HG03521 (cell line): ENCODE data around the gene HYOU1.
"Not testable (repeated sequence)": the region's sequence is repeated elsewhere in the genome, so short reads cannot be mapped to it uniquely, and the experiment has no call there.

ENCODE experiments used
- ATAC-seq: cut with Tn5 transposase; IDR thresholded peaks from one replicate; pipeline ENCODE4 v1.9.1; 2021; ENCODE audit warnings: mild to moderate bottlenecking, moderate library complexity; ENCODE audit not compliant: unreplicated experiment

HYOU1 gene

DNA sequence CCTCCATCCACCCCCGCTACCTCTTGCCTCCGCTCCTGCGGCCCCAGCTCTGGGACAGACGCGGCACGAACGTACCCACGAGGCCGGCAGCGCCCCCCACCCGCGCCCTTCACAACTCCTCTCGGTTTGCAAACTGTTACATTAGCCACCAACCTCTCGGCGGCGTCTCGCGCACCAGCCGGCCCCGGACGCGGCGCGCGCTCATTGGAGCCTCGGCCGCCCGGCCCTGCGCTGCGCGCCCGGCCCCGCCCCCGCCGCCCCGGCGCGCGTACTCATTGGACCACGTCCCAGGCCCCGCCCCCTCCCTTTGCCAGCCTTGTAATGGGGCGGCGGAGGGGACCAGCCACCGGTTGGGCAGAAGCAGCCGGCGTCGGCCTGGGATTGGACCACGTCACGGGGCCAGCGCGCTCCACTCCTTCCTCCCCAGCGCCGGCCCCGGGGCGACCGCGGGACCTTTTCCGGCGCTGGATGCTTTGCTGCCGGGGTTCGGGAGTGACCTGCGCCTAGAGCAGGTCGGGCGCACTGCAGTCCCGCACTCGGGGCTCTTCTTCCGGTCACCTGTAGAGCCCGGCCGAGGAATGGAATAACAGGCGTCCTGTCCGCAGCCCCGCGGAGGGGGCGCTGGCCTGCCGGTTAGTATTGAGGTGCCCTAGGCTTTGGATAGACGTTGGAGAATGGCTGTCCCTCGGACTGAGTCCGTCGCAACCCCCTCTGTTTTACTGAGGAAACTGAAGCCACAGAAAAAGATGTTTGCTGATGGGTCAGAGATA is at the start of gene HYOU1:
Gene HYOU1, minus strand, starts transcription at position 206 of the 770 bp plus-strand sequence. CDS start 1,045 bp downstream, outside the sequence.
- ATAC-seq: peak; percentile 89

DNA sequence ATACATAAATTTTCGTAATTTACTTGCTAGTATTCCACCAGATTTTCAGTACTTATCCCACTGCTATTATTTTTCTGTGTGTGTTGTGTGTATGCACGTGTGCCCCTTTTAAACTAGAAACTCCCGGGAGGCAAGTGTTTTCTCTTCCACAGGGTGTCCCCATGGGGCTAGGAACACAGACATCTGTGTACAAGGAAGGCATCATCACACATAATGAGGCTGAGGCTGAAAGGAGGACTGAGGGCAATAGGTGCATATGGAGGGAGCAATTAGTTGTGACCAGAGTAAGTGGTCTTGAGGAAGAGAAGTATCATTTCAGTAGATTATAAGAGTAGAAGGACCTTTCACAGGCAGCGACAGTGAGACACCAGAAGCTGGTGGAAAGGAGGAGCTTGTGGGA is 46.8 kb upstream of the HYOU1 start:
- ATAC-seq: no peak

GRCh38 chr11:119103161-119103664 is 46.2 kb upstream of the HYOU1 start:
- ATAC-seq: not testable (repeated sequence)

DNA sequence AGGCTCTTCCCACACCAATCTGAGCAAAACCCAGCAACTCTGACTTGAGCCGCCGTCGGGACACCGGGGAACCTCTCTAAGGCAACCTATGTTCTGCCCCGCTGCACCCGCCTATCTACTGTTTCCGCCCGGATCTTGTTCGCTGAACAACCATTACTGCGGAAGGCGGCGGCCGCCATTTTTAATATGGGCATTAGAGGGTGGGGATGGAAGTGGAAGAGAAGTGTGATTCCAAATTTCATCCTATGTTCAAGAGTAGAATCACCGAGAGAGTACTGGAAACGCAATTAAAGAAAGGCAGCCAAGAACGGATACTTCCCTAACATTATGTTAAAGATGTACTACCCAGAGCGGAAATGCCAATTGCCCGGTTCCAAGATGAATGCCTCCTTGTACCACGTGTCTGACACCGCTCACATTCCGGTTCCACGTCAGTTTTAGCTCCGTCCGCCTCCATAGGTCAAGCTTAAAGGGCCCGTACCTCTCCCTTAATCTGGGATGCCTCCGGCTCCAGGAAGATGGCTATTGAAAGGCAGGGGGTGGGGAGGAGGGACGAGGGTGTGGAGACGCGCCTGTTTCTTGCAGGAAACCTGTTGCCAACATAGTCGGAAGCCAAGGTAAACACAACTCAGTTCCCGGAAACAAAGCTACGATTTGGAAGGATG is 44.9 kb upstream of the HYOU1 start, which contains the start of gene DPAGT1:
Gene DPAGT1, minus strand, starts transcription at position 95 of the 665 bp plus-strand sequence. CDS start 198 bp downstream, outside the sequence.
- peak; percentile 72 for ATAC-seq

DNA sequence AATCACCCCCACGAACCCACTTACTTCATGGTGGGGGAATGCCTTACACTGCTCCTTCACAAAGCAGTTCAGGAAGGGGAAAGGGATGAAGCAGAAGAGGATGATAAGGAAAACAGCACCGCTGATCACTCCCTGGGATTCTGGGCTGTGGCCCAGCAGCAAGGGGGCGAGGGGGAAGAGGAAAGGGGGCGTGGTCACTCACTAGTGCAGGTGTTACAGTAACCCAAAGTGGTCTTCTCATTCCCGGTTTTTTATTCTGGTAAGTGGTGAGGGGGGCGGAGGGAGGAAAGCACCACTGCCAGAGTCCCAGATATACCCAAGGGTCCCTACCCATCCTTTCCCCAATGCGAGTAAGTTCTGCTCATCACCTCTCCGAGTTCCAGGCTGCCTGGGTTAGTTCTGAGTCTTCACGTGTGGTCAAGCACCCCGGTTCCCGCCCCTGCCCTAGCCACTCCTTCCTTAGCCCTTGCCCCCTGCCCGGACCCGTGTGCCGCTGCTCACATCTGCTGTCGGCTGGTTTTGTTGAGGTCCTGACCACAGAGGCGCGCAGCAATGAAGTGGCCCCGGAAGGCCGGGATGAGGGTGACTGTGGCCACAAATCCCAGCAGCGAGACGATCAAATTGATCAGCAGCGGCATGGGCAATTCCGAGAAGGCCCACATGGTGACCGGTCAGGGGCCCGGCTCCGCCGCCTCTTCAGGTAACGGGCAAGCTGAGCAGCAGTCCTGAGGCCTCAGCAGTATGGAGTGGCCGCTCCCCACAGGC is 44.2 kb upstream of the HYOU1 start:
- ATAC-seq: peak; percentile 22

DNA sequence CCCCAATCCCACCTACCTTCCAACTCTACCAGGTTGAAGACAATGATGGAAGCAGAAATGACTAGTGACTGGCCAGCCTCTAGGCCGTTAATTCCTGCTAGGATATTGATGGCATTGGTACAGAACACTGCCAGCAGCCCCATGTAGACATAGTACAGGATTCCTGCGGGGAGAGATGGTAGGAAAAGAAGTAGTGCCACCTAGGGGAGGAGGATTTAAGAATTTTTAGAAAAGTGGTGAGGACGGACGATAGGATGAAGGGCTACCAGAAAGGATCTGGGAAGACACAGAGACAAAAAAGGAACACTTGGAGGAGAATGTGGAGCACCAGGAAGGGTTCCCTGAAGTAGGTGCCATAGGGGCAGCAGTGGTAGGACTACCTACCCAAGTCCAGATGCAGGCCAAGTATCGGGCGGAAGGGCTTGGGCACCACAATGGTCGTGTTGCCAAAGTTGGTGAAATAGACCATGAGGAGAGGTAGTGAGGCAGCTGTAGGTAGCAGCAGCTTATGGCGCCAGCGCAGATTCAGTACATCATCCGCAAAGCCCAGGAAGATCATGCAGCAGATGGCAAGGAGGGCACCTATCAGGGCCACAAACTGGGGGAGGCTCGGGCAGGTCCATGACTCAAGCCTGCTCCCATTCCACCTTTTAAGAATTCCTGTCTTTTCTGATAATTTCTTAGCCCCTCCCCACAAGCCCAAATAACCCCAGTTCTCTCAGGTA is 43.4 kb upstream of the HYOU1 start:
- ATAC-seq: no peak

DNA sequence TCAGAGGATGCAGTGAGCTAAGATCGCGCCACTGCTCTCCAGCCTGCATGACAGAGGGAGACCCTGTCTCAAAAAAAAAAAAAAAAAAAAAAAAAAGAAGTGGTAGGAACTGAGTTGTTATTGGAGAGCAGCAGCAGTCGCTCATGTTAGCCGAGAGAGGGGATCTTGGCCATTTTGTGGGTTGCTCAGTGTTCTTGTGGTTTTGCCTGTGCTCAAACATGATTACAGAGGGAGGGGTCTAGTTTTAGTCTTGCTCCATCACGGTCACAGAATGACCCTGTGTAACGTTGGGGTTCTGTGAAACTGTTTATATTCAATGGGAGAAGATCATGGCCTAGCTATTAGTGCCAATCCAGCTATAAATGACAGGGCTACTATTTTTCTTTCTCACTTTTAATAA is 42.7 kb upstream of the HYOU1 start:
- no peak for ATAC-seq

DNA sequence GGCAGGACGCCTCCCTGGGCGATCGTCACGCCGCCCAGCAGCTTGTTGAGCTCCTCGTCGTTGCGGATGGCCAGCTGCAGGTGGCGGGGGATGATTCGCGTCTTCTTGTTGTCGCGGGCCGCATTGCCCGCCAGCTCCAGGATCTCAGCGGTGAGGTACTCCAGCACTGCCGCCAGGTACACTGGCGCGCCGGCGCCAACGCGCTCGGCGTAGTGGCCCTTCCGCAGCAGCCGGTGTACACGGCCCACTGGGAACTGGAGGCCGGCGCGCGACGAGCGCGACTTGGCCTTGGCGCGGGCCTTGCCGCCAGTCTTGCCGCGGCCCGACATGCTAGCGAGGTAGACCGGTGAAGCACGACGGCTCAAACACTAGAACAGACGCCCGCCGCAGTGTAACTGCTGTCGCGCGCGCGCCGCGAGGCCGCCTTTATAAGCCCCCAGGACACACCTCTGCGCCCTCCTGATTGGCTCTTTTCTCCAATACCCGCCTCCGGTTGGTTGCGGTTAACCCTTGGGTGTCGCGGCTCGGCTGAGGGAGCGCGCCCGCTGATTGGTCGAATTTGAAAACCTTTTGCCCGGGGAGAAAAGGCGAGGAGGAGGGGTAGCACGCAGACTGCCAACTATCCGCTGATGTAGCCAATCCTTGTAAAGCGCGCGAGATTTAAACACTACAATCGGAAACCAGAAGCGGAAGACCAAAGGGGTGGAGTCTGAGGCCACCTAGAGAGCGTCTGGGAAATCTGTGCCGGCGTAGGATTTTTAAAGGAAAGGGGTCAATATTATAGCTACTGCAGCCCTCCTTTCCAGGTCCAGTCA is 38.3 kb upstream of the HYOU1 start:
- peak; percentile 74 for ATAC-seq

DNA sequence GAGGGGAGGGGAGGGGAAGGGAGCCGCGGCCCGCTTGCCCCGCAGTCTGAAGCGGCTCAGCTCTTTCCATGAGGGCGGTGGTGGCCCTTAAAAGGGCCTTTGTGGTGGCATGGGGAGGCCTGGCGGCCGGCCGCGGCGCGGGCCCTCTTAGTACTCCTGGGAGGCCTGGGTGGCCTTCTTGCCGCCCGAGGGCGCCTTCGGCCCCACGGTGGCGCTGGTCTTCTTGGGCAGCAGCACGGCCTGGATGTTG is 37.7 kb upstream of the HYOU1 start:
- ATAC-seq: peak; percentile 31

DNA sequence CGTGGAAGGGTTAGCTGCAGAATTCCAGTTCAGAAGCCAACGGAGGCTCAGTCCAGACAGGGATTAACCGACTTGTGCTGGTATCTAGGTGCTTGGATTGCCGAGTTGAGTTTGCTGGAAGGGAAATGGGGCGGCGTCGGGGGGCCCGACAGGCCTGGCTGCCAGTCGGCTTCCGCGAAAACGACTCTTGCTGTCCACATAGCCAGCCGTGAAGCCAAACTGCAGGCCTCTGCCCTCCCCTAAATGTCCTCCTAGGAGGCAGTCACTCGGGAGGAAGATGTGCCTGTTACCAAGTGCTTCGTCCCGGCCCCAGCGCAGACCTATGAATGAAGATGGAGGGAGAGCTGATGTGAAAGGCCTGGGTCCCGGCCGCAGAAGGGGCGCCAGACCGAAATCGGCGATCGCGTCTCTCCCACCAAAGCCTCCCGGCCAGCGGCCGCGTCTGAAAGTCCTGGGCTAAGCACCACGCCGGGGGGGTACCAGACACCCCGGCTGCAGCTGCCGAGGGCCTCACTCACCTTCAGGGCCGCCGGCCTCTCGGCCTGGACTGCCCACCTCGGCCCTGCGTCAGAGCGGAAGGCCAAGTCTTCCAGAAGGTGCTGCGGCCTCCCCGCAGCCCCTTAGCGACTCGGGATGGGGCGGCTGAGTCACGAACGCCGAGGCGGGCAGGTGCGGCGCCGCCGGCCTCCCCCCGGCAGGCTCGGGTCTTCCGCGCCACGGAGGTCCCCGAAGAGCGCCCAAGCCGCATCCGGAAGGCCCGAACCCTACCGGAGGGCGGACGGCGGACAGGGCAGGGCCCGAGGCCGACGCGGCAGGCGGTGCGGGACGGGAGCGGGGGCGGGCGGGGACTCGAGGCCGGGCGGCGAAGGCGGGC is 37.2 kb upstream of the HYOU1 start:
- ATAC-seq: no peak

- ATAC-seq: no peak
Measured at GRCh38 chr11:119092880-119093842, 36.2 kb upstream of the HYOU1 start.

DNA sequence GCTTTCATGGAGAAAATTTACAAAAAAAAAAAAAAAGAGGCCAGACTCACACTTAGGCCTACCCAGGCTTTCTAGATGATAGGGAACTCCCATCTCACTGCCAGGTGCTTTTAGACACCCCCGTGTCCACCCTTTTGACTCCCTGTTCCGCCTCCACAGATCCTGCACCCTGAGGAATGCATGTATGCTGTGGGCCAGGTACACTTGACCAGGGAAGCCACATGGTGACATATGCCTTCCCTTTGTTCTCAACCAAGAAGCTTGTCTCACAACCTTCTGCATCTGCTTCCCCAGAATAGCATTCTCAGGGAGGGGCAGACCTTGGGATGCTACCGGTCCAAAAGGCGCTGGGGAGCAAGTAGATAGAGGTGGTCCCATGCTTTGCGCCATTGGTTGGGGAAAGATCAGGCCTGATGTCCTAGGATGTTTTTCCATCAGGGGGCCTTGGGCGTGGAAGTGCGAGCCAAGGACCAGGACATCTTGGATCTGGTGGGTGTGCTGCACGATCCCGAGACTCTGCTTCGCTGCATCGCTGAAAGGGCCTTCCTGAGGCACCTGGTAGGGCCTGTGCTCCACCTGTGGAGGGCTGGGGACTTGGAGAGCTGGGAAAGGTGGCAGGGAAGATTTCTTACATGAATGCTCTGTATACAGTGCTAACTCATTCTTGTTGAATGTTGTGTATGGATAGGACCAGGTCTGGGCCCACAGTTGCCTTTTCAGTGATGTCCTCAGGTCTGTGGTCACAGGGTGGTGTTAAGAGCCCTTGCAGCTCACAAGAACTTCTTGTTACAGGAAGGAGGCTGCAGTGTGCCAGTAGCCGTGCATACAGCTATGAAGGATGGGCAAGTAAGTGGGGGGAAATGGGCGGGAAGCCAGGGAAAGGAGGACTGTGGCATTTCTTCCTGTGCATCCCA is 35.2 kb upstream of the HYOU1 start:
- no peak for ATAC-seq

DNA sequence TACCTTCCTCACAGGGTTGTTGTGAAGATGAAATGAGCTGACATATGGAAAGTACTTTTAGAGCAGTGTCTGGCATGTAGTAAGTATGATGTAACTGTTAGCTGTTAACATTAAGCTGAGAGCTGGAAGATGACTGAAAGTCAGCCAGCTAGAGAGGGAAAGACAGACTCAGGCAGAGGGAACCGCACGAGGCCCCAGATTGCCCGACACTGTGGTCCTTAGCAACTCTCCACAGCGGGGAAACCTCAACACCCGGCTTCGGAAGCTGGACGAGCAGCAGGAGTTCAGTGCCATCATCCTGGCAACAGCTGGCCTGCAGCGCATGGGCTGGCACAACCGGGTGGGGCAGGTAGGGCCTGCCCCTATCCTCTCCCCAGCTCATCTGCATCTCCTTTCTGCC is 34.2 kb upstream of the HYOU1 start:
- no peak for ATAC-seq

DNA sequence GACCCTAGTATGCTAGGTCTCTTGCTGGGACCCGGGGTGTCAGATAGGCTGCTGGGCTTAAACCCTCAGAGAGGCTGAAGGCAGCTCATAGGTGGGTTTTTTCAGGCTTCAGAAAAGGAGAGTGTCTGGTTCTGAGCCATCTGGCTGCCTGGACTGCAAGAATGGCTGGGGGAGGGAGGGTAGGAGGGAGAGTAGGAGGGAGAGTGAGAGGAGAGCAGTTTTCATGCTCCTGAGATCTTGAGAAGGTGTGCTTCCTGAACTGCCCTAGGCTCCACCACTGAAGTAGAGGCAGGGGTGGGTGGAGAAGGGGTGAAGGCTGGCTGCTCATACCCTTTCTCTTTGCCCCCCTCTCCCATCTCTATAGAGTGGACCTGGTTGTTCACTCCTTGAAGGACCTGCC is 32.3 kb upstream of the HYOU1 start:
- ATAC-seq: no peak

DNA sequence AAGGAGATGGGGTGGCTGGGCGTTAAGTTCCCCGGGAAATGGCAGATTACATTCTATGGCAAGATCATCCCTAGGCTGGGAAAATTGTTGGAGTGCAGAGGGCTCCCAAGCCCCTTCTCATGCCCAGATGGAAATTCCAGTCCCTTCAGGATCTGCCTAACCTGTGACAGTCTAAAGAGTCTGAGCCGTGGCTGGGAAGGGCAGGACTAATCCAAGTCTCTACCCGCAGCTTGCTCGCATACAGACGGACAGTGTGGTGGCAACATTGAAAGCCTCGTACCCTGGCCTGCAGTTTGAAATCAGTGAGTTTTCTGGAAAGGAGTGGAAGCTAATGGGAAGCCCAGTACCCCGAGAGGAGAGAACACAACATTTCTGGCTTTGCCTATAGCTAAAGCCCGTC is 31.4 kb upstream of the HYOU1 start:
- no peak for ATAC-seq

DNA sequence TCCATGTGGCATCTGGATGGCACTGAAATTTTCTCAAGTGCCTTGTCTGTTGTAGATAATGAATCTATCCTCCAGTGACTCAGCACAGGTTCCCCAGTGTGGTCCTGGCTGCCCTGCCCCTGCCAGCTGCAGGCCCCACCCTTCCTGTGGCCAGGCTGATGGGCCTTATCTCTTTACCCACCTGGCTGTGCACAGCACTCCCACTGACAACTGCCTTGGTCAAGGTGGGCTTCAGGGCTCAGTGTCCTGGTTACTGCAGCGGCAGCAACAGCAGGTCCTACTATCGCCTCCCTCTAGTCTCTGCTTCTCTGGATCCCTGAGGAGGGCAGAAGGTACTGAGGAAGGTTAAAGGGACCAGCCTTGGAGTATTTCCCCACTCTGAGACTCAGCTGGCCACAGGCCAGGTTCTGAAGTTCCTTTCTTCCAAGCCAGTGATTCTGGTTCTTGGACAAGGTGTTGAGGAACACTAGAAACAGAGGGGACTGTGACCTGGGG is 30.8 kb upstream of the HYOU1 start:
- ATAC-seq: no peak

- no peak for ATAC-seq
Measured at GRCh38 chr11:119087123-119087522, 30.1 kb upstream of the HYOU1 start.
